Keratinocyte (primary cell): ENCODE data around the gene TRPV4.
"Not testable (repeated sequence)": the region's sequence is repeated elsewhere in the genome, so short reads cannot be mapped to it uniquely, and the experiment has no call there.

Source experiments
- EZH2 ChIP-seq: IDR thresholded peaks from one replicate; pipeline ENCODE4 v1.6.1; 2012; ENCODE audit warnings: inconsistent platforms, mild to moderate bottlenecking, low read length, moderate library complexity
- TF ChIP-seq, protein P1 (sequence below), 3 experiments: IDR thresholded peaks in 1 of 3; conservative IDR thresholded peaks in 1 of 3; optimal IDR thresholded peaks in 1 of 3; 2 replicates in 2 of 3; 3 replicates in 1 of 3; pipeline versions ENCODE3 to v1.5.1; 2011; ENCODE audit warnings: low read length in 3 of 3, mild to moderate bottlenecking in 3 of 3, moderate library complexity in 2 of 3, control low read depth in 1 of 3, inconsistent platforms in 1 of 3; ENCODE audit not compliant: insufficient read depth in 2 of 3; ENCODE audit errors: extremely low read depth in 1 of 3

DNA sequence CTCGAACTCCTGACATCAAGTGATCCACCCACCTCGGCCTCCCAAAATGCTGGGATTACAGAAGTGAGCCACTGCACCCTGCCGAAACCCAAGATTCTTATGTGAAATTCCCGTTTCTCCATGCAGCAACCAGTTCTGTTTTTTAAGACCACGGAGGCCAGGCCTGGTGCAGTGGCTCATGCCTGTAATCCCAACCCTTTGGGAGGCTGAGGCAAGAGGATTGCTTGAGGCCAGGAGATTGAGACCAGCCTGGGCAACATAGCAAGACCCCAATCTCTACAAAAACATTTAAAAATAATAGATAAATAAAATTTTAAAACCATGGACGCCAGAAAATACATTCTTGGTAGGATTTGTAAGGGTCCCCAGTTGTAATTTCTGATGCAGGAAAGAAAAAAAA, 17.3 kb upstream of the TRPV4 start:
- TF ChIP-seq, protein P1, sequence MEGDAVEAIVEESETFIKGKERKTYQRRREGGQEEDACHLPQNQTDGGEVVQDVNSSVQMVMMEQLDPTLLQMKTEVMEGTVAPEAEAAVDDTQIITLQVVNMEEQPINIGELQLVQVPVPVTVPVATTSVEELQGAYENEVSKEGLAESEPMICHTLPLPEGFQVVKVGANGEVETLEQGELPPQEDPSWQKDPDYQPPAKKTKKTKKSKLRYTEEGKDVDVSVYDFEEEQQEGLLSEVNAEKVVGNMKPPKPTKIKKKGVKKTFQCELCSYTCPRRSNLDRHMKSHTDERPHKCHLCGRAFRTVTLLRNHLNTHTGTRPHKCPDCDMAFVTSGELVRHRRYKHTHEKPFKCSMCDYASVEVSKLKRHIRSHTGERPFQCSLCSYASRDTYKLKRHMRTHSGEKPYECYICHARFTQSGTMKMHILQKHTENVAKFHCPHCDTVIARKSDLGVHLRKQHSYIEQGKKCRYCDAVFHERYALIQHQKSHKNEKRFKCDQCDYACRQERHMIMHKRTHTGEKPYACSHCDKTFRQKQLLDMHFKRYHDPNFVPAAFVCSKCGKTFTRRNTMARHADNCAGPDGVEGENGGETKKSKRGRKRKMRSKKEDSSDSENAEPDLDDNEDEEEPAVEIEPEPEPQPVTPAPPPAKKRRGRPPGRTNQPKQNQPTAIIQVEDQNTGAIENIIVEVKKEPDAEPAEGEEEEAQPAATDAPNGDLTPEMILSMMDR (optimal IDR thresholded peaks at IDR 0.05 in 1 of 3, IDR thresholded peaks at IDR 0.05 in 1 of 3, conservative IDR thresholded peaks at IDR 0.05 in 1 of 3; ENCODE audit: extremely low read depth in 1 of 3, insufficient read depth in 2 of 3, low read length in 3 of 3) = not testable (repeated sequence)
- not testable (repeated sequence) for TF ChIP-seq EZH2
